Adipose tissue (tissue), 3 donors: ENCODE results near the gene MRPS30. TPM values are rescaled to one million over a fixed set of nuclear protein-coding genes. Genes with fewer than 3 reads are reported as not detected.
A peak's percentile ranks its signal among the peaks of the same experiment; 100 is the strongest.
"Not testable (repeated sequence)": the region's sequence is repeated elsewhere in the genome, so short reads cannot be mapped to it uniquely, and the experiment has no call there.

Source experiments
- H3K27ac ChIP-seq: one replicate; pipeline ENCODE4 v1.5.1; 2013; ENCODE audit warnings: low read depth, low read length
- WGBS, 3 donors: extraction: QIAGEN DNeasy Blood & Tissue Kit; methylation state at CpG; one replicate each; pipeline ENCODE4 v1.1.7; 2013; 5-methylcytosine and 5-hydroxymethylcytosine counted together
- polyA plus RNA-seq, 3 donors: library from polyadenylated mRNA; stranded (reverse); fragments of 200-250 nt; gene quantifications; one replicate each; pipeline ENCODE4 v1.2.3, GENCODE V29; 2013
- donor health status: healthy with polysubstance abuse.
- donor health status: Bipolar disorder and iron deficiency.
- donor health status: healthy.

Gene MRPS30
- 10 to 100 TPM; 15.6 to 23.9 (median 16.4) TPM for polyA plus RNA-seq

DNA sequence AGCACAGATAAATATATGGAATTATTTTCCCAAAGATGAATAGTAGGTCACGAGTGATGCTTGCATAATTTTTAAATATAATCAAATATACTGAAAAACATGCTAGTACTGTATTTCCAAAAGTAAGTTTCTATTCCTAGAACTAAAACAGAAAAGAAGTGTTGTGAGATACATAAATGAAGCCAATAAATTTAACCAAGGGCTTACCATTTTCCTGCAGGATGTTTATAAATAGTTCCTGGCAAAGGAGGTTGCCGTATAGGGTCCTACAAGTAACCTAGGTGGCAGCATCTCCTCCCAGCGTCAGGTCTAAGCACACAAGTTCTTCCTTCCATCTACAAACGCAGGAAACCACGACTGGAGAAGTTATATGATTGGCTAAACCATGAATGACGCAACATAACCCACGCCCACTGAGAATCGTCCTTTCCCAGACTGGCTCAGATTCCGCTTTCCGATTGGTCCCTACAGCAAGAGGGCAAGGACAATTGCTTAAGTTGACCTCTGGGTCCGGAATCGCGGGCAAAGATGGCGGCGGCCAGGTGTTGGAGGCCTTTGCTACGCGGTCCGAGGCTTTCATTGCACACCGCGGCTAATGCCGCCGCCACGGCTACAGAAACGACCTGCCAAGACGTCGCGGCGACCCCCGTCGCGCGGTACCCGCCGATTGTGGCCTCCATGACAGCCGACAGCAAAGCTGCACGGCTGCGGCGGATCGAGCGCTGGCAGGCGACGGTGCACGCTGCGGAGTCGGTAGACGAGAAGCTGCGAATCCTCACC is at the start of gene MRPS30:
Gene MRPS30 (plus strand): TSS at position 513 of the 780 bp plus-strand sequence. CDS start 16 bp downstream, at position 529.
- 1% methylated on average over 47 of the region's 47 CpGs for WGBS, 3 donors
- H3K27ac ChIP-seq = peak within 1 kb of the TSS; percentile 25

DNA sequence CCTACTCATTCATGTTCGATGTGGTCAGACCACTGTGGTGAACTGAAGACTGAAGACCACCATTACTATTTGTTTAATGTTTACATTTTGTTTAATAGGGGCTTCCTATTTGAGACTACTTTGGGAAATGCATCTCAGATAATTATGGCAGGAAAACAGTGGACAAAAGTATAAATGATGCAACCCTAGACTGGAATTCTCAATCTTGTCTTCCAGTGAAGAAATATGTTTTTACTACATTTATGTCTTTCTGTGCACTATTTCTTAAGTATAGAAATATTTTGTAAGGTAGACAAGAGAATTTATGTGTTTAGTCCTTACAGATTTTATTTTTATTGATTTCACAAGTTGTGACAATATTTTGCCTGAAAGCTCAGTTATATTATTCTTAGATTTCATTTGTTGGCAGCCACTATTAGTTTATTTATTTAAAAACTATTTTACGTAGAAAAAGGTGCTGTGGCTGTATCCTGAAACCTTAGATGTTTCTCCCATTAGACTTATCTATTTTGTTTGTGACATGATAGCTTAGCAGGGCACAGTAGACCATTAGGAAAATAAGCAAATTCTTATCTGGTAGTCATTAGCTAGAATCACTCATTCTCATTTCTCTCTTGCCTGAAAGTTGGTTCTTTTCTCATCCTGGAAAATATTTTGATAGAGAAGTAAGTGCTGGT is 39.4 kb upstream of the MRPS30 start:
- 70 to 77% (median 72%) methylated on average over 2 of the region's 2 CpGs for WGBS, 3 donors
- no peak overlapping the region for H3K27ac ChIP-seq

DNA sequence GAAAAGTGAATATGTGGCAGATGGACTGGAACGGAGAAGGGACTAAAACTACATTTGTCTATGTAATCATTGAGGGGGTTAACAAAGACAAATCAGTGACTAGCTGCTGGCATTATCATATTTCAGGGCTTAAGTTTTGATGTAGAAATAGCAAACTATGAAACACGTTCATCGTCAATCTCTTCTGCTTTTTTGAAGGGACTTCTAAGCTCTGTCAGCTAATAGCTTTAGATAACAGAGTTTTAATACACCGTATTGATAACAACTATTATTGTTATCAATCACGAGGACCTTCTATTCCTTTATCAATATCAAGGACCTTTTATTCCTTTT is 38.9 kb upstream of the MRPS30 start:
- no peak overlapping the region for H3K27ac ChIP-seq
- 59 to 83% (median 70%) methylated on average over 5 of the region's 5 CpGs for WGBS, 3 donors

DNA sequence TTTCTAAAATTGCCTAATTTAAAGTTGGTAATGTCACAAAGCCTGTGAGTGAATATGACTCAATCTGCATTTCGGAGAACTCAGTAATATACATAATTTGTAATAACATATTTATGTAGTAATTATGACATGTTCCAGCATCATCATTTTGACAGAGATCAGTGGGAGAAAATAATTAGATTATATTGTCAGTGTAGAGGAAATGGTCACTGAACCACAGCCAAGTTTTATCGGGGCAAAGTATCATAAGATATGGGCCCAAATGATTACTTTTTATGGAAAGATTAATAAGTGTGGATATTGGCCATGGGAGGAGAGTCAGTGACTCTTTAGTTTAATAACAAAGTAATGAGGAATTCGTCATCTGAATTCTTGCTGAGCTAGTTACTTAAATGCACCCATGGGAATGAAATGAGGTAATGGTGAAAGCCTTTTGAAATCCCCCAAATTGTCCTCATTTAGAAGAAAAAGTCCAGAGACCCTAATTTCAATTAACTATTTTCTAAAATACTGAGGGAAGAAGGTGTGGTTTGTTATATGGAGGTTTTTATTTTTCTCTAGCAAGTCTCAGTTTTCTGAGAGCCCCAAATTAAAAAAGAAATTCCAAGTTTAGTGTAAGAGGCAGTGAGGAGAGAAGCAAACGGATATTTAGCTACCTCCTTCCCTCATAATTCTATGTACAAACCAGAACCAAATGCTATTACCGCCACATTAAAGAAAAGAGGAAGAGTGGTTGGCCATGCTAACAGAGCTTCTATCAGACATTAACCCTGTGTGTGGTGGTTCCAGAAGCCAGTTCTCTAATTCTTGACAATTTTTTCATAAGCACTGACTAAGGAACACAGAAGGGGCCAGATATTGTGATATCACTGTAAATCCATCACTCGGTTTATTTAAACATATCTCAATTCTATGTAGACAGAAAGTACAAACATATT is 37.7 kb upstream of the MRPS30 start:
- no peak overlapping the region for H3K27ac ChIP-seq
- 39 to 55% (median 45%) methylated on average over 6 of the region's 6 CpGs for WGBS, 3 donors

DNA sequence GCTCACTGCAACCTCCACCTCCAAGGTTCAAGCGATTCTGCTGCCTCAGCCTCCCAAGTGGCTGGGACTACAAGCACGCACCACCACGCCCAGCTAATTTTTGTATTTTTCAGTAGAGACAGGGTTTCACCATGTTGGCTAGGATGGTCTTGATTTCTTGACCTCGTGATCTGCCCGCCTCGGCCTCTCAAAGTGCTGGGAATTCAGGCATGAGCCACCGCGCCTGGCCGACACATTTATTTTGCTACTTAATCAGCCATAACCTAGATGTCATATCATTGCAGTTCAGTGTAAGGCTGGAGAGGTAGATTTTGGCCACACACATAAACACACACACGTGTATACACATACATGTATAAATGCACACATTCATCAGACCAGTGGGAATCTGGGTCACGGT is 36.4 kb upstream of the MRPS30 start:
- WGBS, 3 donors = 95 to 97% (median 96%) methylated on average over 11 of the region's 11 CpGs
- H3K27ac ChIP-seq = not testable (repeated sequence)

DNA sequence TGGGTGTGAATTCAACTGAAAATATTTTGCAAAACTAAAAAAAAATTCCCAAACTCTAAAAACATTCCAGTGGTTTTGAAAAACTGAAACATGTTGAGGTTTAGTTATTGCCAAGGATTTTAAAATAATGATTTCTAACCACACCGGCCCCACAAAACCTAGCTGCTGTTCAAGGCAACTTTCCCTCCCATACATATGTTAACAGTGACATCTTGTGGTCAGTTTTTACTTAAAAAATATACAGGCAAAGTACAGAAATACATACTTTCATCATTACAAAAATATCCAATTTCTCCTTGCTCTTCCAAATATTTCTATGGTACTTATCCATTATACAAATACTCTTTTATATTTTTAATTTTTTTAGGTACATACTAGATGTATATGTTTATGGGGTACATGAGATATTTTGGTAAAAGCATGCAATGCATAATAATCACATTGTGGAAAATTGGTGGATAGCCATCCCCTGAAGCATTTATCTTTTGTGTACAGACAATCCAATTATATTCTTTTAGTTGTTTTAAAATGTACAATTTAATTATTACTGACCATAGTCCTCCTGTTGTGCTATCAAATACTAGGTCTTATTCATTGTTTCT is 34.4 kb upstream of the MRPS30 start:
- H3K27ac ChIP-seq = no peak overlapping the region
- WGBS, 3 donors = 6 to 13% (median 9%) methylated on average over 1 of the region's 1 CpG

DNA sequence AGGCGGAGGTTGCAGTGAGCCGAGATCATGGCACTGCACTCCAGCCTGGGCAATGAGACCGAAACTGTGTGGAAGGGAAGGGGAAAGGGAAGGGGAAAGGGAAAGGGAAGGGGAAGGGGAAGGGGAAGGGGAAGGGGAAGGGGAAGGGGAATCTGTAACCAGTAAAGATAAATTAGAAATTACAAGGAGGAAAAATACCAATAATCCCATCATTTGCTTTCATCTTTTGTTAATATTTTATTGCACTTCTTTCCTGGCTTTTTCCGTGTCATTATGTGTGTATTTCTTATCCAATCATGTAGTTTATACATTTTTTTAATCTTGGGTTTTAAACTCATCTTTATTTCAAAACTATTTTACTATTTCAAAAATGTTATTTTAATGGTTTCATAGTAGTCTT is 29.6 kb upstream of the MRPS30 start:
- no peak overlapping the region for H3K27ac ChIP-seq
- 82 to 92% (median 91%) methylated on average over 1 to 4 of the region's 4 CpGs for WGBS, 3 donors

DNA sequence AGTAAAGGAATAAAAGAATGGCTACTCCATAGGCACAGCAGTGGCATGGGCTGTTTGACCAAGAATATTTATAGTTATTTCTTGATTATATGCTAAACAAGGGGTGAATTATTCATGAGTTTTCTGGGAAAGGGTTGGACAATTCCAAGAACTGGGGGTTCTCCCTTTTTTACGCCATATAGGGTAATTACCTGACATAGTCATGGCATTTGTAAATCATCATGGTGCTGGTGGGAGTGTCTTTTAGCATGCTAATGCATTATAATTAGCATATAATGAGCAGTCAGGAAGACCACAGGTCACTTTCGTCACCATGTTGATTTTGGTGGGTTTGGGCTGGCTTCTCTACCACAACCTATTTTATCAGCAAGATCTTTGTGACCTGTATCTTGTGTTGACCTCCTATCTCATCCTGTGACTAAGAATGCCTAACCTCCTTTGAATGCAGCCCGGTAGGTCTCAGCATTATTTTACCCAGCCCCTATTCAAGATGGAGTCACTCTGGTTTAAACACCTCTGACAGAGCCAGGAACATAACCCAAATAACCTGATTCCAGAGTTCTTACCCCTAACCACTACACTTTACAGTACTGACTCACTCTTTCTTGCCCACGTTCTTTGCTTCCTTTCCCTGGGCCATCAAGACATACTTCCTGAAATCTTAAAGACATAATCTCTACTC is 25.0 kb upstream of the MRPS30 start:
- 87 to 91% (median 89%) methylated on average over 4 of the region's 4 CpGs for WGBS, 3 donors
- H3K27ac ChIP-seq = no peak overlapping the region

DNA sequence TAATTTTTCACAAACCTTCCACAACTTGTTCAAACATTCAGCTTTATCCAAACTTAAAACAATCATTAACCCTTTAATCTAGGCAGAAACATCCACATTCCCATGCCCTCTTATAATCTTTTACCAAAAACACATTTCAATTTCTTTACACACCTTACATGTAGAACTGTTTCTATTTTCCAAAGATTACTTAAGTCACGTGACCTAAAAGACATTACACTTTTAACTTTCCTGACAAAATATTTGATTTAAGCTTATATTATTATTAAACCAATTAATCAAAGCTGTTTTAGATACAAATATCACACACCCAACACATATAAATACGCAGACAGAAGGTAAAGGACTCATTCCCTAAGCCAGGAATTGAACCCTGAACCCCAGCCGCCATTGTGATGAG is 21.0 kb upstream of the MRPS30 start:
- WGBS, 3 donors = 87 to 93% (median 90%) methylated on average over 3 of the region's 3 CpGs
- no peak overlapping the region for H3K27ac ChIP-seq

DNA sequence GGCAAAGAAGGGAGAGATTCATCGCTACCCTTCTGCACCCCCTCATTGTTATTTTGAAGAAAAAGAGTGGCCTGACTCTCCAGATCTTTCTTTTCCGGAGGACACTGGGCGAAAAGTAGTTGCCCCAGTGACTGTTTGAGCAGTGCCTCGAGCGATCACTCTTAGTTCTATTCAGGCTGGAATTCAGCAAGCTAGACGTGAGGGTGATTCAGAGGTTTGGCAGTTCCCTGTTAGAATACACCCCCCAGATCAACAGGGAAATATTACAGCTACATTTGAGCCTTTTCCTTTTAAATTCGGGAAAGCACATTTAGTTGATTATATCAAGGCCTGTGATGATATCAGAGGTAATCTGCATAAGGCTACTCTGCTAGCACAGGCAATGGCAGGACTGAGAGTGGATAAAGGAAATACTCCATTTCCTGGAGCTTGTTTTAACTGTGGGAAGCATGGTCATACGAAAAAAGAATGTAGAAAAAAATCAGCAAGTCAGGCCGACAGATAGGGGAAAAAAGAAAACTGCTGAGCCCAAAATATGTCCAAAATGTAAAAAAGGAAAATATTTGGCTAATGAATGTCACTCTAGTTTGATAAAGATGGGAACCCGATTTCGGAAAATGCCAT is 19.3 kb upstream of the MRPS30 start:
- WGBS, 3 donors = 76 to 80% (median 78%) methylated on average over 11 of the region's 11 CpGs
- not testable (repeated sequence) for H3K27ac ChIP-seq

DNA sequence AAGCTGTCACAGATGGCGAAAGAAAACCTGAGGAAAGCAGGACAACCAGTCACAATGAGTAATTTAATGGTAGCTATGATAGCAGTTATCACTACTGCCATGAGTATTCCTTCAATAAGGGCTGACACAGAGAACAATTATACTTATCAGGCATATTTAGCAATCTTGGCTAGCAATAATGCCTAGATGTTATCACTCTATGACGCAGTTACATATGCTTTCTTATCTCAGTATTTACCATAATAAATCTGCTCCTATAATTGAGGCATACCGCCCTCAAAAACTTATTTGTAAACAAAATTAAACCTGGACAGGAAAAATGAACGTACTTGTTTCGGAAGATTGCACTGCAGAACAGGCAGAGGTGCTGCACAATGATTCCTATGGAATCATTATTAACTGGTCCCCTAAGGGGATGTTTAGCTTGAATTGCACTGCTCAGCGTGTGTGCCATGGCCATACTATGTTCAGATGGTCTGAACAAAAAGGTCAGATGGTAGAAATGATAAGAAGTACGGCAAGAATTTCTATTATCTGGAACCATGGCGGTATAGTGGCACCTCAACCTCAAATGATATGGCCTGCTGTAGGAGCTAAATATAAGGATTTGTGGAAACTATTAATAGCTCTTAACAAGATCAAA is 16.6 kb upstream of the MRPS30 start:
- not testable (repeated sequence) for H3K27ac ChIP-seq
- 90 to 96% (median 92%) methylated on average over 8 of the region's 8 CpGs for WGBS, 3 donors

DNA sequence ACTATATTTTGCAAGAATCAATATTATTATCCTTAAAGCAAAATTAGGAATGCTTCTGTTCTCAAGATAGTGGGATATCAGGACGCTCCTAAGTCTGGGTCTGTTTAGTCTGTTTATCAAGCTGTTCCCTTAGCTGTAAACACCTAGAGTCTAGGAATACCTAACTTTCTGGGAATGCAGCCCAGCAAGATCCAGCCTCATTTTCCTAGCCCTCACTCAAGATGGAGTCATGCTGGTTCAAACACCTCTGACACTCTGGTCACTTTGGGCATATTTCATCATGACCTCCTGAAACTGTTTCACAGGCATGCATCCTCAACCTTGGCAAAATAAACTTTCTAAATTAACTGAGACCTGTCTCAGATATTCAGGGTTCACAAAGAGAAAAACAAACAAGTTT is 14.4 kb upstream of the MRPS30 start:
- 95 to 100% (median 98%) methylated on average over 1 of the region's 1 CpG for WGBS, 3 donors
- no peak overlapping the region for H3K27ac ChIP-seq

DNA sequence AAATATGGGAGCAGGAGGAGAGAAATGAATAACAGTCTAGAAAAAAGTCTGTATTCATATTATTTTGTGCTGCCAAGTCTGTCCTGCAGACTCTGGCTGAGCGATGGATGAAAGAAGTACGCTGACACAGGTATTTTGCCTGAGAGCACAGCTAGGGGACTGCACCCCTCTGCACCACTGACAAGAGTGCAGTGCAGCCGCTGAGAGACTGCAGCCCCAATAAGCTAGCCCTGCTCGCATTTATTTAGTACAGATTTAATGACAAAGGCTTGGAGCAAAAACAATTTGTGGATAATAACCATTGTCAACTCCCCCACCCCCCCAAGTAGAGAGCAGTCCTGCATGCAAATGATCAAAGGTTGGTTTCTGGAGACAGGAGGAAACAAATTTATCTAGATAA is 13.3 kb upstream of the MRPS30 start:
- 93 to 97% (median 94%) methylated on average over 4 of the region's 4 CpGs for WGBS, 3 donors

DNA sequence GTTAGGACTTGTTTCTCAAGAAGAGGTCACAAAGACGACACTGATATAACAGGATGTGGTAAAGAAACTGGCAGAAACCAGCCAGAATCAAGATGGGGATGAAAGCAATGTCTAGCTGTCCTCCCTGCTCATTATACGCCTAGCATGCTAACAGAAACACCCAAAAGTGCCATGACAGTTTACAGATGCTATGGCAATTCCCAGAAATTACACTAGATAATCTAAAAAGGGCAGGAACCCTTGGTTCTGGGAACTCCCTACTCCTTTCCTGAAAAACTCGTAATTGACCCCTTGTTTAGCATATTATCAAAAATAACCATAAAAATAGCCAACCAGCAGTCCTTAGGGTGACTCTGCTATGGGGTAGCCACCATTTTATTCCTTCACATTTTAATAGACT is 10.9 kb upstream of the MRPS30 start:
- 73 to 88% (median 77%) methylated on average over 3 of the region's 3 CpGs for WGBS, 3 donors
- no peak overlapping the region for H3K27ac ChIP-seq

More for the DNA sequence above, 13.3 kb upstream of the MRPS30 start:
- H3K27ac ChIP-seq = no peak overlapping the region

DNA sequence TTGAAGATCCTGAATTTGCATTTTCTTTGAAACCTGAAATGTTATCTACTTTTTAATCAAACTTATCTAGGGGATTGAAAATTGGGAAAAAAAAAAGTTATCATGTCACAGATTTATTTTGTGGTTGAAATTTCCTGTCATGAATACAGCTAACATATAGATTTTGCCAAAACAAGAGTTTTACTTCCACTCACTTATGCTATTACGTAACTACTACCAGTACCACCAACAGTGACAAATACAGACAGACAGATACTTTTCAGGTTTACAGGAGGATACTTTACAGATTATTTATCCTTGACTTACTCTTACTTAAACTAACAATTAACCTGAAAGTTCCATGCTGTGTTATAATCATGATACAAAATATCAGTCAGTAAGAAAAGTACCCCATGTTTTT is 6.8 kb upstream of the MRPS30 start:
- 68 to 88% (median 80%) methylated on average over 1 of the region's 1 CpG for WGBS, 3 donors
- no peak overlapping the region for H3K27ac ChIP-seq

DNA sequence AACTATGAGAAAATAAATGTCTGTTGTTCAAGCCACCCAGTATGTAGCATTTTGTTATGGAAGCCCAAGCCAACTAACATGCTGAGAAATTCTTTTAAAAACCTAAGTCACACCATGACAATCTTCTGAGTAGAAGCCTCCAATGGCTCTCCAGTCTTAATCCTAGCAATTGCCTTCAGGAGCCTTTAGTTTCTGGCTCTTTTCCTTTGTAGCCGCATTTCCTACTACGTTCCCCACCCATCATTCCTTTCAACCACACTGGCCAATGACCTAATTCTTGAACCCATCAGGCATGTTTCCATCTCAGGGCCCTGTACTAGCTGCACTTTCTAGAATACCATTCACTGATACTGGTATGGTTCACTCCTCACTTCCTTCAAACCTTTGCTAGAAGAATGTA is 2.1 kb upstream of the MRPS30 start:
- WGBS, 3 donors = 90 to 97% (median 96%) methylated on average over 2 of the region's 2 CpGs
- no peak overlapping the region for H3K27ac ChIP-seq

DNA sequence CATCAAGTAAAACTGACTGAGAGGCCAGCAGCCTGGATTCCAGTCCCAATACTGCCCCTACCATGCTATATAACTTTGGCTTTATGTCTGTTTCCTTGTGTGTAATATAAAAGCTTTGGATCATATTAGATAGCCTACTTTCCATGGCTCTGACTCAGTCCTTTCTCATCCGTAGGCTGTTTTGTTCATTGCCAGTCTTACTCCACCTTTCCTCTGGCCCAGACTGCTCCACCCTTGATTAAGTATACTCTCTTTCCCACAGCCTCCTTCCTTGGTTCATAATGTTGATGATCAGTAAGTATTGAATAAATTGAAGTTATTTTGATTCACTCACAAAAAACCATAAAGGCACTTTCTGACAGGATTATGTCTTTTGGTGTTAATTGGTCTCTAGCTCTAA is 1.5 kb upstream of the MRPS30 start:
- H3K27ac ChIP-seq = no peak overlapping the region
- 65 to 80% (median 71%) methylated on average over 1 of the region's 1 CpG for WGBS, 3 donors
